HEK293T (cell line): ENCODE measurements around the gene SDC3.

Source experiments
- CTCF ChIA-PET: fragments of 350-600 bp; formaldehyde crosslinking; extraction: SDS; loops from one replicate; lab custom pipeline; 2021; ENCODE audit warnings: antibody characterized with exemption, inconsistent platforms; lab: Yijun Ruan, JAX
- POLR2A ChIA-PET: fragments of 350-600 bp; formaldehyde crosslinking; extraction: SDS; loops from one replicate; lab custom pipeline; 2020; ENCODE audit warnings: antibody characterized with exemption, inconsistent platforms; lab: Yijun Ruan, JAX
- DNase-seq: peaks from one replicate; pipeline ENCODE4 v3.0.0; 2012; ENCODE audit warnings: mixed read lengths; ENCODE audit errors: extremely low spot score
- ARNT ChIP-seq: fragments of 450-650 bp; IDR thresholded peaks from 2 replicates; pipeline ENCODE4 v1.6.1; 2017; ENCODE audit warnings: mild to moderate bottlenecking
- BHLHE40 ChIP-seq: fragments of 450-650 bp; IDR thresholded peaks from 2 replicates; pipeline ENCODE4 v1.6.1; 2016; ENCODE audit warnings: mild to moderate bottlenecking, moderate library complexity, borderline replicate concordance
- CTBP1 ChIP-seq: fragments of 450-650 bp; IDR thresholded peaks from 2 replicates; pipeline ENCODE4 v1.6.1; 2016; ENCODE audit warnings: borderline replicate concordance
- ELF4 ChIP-seq: fragments of 450-650 bp; IDR thresholded peaks from 2 replicates; pipeline ENCODE4 v1.6.1; 2017; ENCODE audit warnings: antibody characterized with exemption
- FOXA1 ChIP-seq: fragments of 450-650 bp; IDR thresholded peaks from 2 replicates; pipeline ENCODE4 v1.6.1; 2016; ENCODE audit warnings: mild to moderate bottlenecking
- FOXK2 ChIP-seq: fragments of 450-650 bp; IDR thresholded peaks from 2 replicates; pipeline ENCODE4 v1.6.1; 2016; ENCODE audit warnings: mild to moderate bottlenecking
- FOXM1 ChIP-seq: fragments of 450-650 bp; IDR thresholded peaks from 2 replicates; pipeline ENCODE4 v1.6.1; 2017; ENCODE audit warnings: mild to moderate bottlenecking, borderline replicate concordance
- HDGF ChIP-seq: fragments of 450-650 bp; IDR thresholded peaks from 2 replicates; pipeline ENCODE4 v1.6.1; 2017; ENCODE audit warnings: antibody characterized with exemption, borderline replicate concordance
- L3MBTL2 ChIP-seq: fragments of 450-650 bp; conservative IDR thresholded peaks from 2 replicates; pipeline ENCODE4 v1.6.1; 2016; ENCODE audit warnings: mild to moderate bottlenecking
- LEF1 ChIP-seq: fragments of 450-650 bp; IDR thresholded peaks from 2 replicates; pipeline ENCODE4 v1.6.1; 2017; ENCODE audit warnings: mild to moderate bottlenecking, borderline replicate concordance
- NFRKB ChIP-seq: fragments of 450-650 bp; IDR thresholded peaks from 2 replicates; pipeline ENCODE4 v1.6.1; 2016; ENCODE audit warnings: mild to moderate bottlenecking, moderate library complexity
- PKNOX1 ChIP-seq: fragments of 450-650 bp; IDR thresholded peaks from 2 replicates; pipeline ENCODE4 v1.6.1; 2016
- SP1 ChIP-seq: fragments of 450-650 bp; IDR thresholded peaks from 2 replicates; pipeline ENCODE4 v1.6.1; 2017
- SUZ12 ChIP-seq: fragments of 450-650 bp; IDR thresholded peaks from 2 replicates; pipeline ENCODE4 v1.6.1; 2016; ENCODE audit warnings: mild to moderate bottlenecking
- TARDBP ChIP-seq: fragments of 450-650 bp; IDR thresholded peaks from 2 replicates; pipeline ENCODE4 v1.6.1; 2016
- ZNF384 ChIP-seq: fragments of 450-650 bp; IDR thresholded peaks from 2 replicates; pipeline ENCODE4 v1.6.1; 2016

SDC3 gene

DNA sequence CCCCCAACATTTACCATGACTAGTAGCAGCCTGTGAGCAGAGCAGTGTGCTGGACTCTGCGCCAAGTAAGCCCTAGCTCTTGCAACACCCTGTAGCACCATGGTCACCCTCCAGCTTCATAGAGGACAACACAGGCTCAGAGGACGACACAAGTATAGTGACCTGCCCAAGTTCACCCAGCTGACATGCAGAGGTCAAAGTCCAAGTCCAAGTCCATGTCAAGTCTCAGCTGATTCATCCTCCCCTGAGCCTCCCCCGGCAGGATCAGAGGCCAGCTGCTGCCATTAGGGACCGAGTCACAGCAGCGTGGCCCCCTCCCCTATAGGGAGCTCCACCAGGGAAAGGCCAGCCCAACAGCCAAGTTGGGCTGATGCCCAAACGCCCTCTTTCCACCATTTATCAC is 15.9 kb downstream of the SDC3 start:
- CTCF ChIA-PET: interaction anchor here (1.0 kb wide), 1 partner anchor 91 kb away, joined by 3 read pairs; no protein-coding TSS in a partner anchor
- no peak for DNase-seq
- TF ChIP-seq ELF4: no peak
- no peak for TF ChIP-seq ARNT
- TF ChIP-seq SP1: no peak
- no peak for TF ChIP-seq ZNF384
- no peak for TF ChIP-seq TARDBP
- TF ChIP-seq L3MBTL2: no peak
- TF ChIP-seq HDGF: no peak
- TF ChIP-seq CTBP1: no peak
- TF ChIP-seq SUZ12: no peak
- no peak for TF ChIP-seq FOXK2
- TF ChIP-seq BHLHE40: no peak
- no peak for TF ChIP-seq PKNOX1
- TF ChIP-seq FOXM1: no peak
- no peak for TF ChIP-seq FOXA1
- TF ChIP-seq LEF1: no peak
- TF ChIP-seq NFRKB: no peak
- POLR2A ChIA-PET: interaction anchor here (1.5 kb wide), 1 partner anchor 12 kb away, joined by 3 read pairs; no protein-coding TSS in a partner anchor

GRCh38 chr1:30891227-30891552 is 17.4 kb downstream of the SDC3 start:
- TF ChIP-seq SUZ12 (no peak), ZNF384 (no peak)
- no peak for DNase-seq
- POLR2A ChIA-PET: no interaction called here
- CTCF ChIA-PET: no interaction called here

GRCh38 chr1:30890502-30891226 is 17.9 kb downstream of the SDC3 start:
- TF ChIP-seq ELF4 (no peak), PKNOX1 (no peak), HDGF (no peak)
- ChIA-PET CTCF (no interaction called here), POLR2A (no interaction called here)
- no peak for DNase-seq

DNA sequence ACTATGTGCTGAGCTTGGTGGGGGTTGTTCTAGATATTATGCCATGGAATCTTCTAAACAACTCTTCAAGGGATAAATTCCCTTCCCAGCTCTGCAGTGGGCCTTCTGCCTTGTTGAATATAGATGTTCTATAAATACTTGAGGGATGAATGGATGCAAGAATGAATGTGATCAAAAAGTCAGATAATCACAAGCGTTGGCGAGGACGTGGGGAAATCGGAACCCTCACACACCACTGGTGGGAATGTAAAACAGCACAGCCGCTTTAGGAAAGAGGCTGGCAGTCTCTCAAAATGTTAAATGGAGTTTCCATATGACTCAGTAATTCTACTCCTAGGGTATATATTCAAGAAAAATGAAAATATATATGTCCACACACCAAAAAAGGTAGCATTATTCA is 19.0 kb downstream of the SDC3 start:
- no peak for DNase-seq
- ChIA-PET CTCF (no interaction called here), POLR2A (no interaction called here)
- no peak for TF ChIP-seq LEF1
- TF ChIP-seq ARNT: no peak
- no peak for TF ChIP-seq FOXA1
- TF ChIP-seq TARDBP: no peak
- TF ChIP-seq SP1: no peak
- TF ChIP-seq SUZ12: no peak
- no peak for TF ChIP-seq BHLHE40
- no peak for TF ChIP-seq ELF4
- TF ChIP-seq HDGF: no peak
- no peak for TF ChIP-seq CTBP1
- TF ChIP-seq FOXK2: no peak
- no peak for TF ChIP-seq ZNF384
- no peak for TF ChIP-seq NFRKB
- no peak for TF ChIP-seq FOXM1
- TF ChIP-seq L3MBTL2: no peak
- no peak for TF ChIP-seq PKNOX1

DNA sequence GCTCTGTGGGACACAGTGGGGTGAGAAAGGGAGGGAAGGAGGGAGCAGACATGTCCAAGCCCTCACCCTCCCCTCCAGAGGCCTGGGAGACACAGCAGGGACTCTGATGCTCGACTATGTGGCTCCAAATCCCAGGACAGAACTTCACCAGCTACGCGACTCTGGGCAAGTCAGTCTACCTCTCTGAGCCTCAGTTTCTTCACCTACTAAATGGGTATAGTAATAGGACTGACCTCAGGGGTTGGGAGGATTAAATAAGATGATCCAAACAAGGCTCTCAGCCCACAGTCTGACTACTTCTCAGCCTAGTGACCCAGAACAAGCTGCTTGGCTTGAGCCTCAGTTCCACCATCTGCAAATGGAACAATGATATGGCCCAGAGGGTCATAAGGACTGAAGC is 19.6 kb downstream of the SDC3 start:
- DNase-seq: no peak
- ChIA-PET CTCF (interaction anchor here (1.8 kb wide), 1 partner anchor 87 kb away, joined by 6 read pairs; no protein-coding TSS in a partner anchor), POLR2A (no interaction called here)
- TF ChIP-seq FOXM1 (no peak), FOXA1 (no peak), LEF1 (no peak), NFRKB (no peak), BHLHE40 (no peak)

DNA sequence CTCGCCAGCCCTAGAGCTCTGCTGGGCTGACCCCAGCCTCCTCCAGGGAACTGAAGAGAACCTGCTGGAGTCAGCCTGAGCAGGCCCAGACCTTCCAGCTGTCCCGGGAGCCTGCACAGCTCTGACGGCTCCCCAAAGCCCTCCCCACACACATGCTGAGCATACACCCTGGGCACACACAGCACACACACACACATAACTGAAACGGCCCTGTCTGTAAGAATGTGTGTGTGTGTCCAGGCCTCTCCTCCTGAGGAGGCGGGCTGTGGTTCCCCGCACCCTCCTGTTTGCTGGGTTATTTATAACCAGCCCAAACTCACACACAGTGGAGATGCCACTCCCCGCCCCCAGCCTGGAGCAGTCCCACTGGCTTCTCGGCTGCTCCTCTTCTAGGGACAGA is 20.2 kb downstream of the SDC3 start:
- TF ChIP-seq SUZ12: no peak
- ChIA-PET CTCF (interaction anchor here (1.8 kb wide), 1 partner anchor 87 kb away, joined by 6 read pairs; no protein-coding TSS in a partner anchor), POLR2A (no interaction called here)
- no peak for DNase-seq

DNA sequence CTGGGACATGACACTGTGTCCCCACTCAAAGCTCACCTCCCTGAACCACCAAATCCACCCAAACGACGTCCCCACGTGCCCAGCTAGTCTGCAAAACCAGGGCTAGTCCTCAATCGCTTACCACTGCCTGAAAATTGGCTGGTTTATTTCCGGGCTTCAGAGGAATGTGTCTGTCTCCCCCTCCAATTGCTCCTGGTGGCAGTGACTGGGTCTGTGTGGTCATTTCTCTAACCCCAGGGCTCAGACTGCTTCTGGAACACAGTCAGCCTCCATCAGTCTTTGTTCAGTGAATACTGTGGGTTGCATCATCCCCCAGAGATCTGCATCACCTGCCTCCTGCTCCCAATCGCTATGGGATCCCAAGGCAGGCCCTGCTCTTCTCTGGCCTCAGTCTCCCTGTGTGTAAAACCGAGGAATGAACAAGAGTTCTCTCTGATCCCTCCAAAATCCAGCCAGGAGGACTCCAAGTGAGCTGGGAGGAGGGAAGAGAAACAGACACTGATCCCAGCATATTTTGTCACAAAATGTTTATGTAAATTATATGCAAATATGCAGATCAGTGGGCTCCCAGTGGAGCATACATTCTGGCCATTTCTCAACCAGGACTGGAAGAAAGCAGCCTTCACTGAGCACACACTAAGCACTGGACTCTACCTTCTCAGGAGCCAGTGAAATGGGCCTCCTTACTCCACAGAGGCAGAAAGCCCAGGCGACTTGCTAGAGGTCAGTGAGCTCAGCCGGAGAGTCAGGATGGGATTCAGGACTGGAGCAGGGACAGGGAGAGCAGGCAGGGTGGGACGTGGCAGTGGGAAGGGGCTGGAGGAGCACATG is 20.9 kb downstream of the SDC3 start:
- no peak for TF ChIP-seq L3MBTL2
- no peak for TF ChIP-seq BHLHE40
- no peak for TF ChIP-seq ZNF384
- no peak for TF ChIP-seq ELF4
- no peak for TF ChIP-seq FOXA1
- no peak for TF ChIP-seq NFRKB
- no peak for TF ChIP-seq FOXM1
- no peak for TF ChIP-seq HDGF
- TF ChIP-seq TARDBP: no peak
- TF ChIP-seq ARNT: no peak
- no peak for TF ChIP-seq FOXK2
- ChIA-PET POLR2A (no interaction called here), CTCF (interaction anchor here (0.6 to 1.8 kb wide), 2 partner anchors 59 to 86 kb away, joined by 3 to 6 read pairs; no protein-coding TSS in a partner anchor)
- DNase-seq: no peak
